ENCODE data around the gene AP1M1. TPM values are rescaled to one million over a fixed set of nuclear protein-coding genes. Genes with fewer than 3 reads are reported as not detected.

Gene AP1M1
- total RNA-seq, 1 experiment from 2014 or later = 102 TPM

DNA sequence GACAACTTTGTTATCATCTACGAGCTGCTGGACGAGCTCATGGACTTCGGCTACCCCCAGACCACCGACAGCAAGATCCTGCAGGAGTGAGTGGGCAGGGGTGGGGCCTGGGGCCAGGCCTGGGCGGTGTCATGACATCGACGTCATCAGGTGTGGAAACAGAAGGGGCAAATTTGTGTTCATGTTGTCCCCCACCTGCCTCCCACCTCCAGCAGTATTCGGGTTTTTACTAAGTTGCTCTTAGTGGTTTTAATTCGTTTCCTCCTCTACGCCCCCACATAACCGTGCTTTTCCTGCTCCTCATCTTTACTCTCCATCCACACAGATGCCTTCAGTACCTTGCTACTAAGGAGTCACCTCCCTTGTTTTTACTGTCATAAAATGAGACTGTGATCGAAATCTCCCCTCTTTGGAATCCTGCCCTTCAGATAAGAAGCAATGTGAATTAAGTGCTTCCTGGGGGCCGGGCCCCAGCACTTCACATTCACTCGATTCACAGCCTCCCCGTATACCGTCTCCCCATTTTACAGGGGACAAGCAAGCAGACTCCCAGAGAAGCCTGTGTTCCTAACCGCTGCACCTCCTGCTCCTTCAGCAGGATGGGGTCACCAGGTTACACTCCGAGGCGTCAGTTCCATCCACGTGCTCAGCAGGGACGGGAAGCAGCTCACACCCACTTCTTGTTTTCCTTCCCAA lies 10.5 kb downstream of the AP1M1 start:
- Histone ChIP-seq H3K27me3 (no peaks in the 10 kb centered on the region), H3K4me1 (no peaks in the 10 kb centered on the region), H3K4me3 (no peak overlapping the region), H3K36me3 (peaks cover 57% of the 10 kb centered on the region), H3K27ac (no peak overlapping the region), H3K9me3 (replicated peaks) (no peaks in the 10 kb centered on the region)
- DNase-seq = no peak

DNA sequence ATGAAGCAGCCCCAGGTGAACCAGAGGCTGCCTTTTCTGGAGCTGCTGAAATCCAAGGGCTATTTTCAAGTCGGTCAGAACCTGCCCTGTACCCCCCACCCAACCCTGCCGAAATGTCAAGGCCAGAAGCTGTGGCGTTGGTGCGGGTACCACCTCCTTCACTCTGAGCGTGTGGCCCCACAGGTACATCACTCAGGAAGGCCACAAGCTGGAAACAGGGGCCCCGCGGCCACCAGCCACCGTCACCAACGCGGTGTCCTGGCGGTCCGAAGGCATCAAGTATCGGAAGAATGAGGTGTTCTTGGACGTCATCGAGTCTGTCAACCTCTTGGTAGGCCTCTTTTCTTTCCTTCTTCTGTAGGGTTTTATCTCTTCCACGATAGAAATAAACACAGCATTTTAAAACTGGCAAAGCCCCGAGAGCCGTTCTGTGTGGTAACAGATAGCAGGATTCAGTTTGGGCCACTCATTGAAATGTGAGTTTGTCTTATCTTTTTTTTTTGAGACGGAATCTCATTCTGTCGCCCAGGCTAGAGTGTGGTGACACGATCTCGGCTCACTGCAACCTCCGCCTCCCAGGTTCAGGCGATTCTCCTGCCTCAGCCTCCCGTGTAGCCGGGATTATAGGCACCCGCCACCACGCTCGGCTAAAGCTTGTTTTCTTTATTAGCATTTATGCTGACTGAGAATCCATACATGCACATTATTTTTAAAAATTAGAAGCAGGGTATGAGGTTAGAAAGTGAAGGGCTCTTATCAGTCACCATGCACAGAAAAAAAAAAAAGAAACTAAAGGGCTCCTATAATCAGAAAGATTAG lies 11.3 kb downstream of the AP1M1 start:
- no peak overlapping the region for H3K4me3 ChIP-seq
- H3K9me3 ChIP-seq (replicated peaks) = no peaks in the 10 kb centered on the region
- H3K4me1 ChIP-seq = no peaks in the 10 kb centered on the region
- no peak for DNase-seq
- H3K36me3 ChIP-seq = peaks cover 53% of the 10 kb centered on the region
- no peak overlapping the region for H3K27ac ChIP-seq
- H3K27me3 ChIP-seq = no peaks in the 10 kb centered on the region

DNA sequence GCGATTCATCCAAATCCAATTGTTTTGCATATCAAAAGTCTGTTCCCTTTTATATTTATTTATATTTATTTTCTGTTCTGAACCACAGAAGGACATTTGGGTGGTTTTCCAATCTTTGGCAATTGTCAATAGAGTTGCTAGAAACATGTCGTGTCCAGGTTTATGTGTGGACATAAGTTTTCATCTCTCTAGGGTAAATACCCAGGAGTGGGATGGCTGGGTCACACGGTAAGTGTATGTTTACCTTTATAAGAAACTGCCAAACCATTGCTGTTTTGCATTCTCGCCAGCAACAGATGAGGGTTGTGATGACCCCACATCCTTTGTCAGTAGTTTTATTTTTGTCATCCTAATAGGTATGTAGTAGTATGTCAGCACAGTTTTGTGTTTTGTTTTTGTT lies 12.5 kb downstream of the AP1M1 start:
- DNase-seq = no peak
- Histone ChIP-seq H3K4me3 (no peak overlapping the region), H3K27me3 (no peaks in the 10 kb centered on the region), H3K9me3 (replicated peaks) (no peaks in the 10 kb centered on the region), H3K36me3 (peaks cover 50% of the 10 kb centered on the region), H3K27ac (no peak overlapping the region), H3K4me1 (no peaks in the 10 kb centered on the region)

DNA sequence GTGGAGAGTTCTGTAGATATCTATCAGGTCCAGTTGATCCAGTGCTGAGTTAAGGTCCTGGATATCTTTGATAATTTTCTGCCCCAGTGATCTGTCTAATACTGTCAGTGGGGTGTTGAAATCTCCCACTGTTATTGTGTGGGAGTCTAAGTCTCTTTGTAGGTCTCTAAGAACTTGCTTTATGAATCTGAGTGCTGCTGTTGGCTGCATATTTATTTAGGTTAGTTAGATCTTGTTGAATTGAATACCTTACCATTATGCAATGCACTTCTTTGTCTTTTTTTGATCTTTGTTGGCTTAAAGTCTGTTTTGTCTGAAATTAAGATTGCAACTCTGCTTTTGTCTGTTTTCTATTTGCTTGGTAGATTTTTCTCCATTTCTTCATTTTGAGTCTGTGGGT lies 15.4 kb downstream of the AP1M1 start:
- Histone ChIP-seq H3K27me3 (no peaks in the 10 kb centered on the region), H3K4me1 (no peaks in the 10 kb centered on the region), H3K27ac (no peak overlapping the region), H3K36me3 (peaks cover 59% of the 10 kb centered on the region), H3K9me3 (replicated peaks) (no peaks in the 10 kb centered on the region), H3K4me3 (no peak overlapping the region)
- DNase-seq = no peak

DNA sequence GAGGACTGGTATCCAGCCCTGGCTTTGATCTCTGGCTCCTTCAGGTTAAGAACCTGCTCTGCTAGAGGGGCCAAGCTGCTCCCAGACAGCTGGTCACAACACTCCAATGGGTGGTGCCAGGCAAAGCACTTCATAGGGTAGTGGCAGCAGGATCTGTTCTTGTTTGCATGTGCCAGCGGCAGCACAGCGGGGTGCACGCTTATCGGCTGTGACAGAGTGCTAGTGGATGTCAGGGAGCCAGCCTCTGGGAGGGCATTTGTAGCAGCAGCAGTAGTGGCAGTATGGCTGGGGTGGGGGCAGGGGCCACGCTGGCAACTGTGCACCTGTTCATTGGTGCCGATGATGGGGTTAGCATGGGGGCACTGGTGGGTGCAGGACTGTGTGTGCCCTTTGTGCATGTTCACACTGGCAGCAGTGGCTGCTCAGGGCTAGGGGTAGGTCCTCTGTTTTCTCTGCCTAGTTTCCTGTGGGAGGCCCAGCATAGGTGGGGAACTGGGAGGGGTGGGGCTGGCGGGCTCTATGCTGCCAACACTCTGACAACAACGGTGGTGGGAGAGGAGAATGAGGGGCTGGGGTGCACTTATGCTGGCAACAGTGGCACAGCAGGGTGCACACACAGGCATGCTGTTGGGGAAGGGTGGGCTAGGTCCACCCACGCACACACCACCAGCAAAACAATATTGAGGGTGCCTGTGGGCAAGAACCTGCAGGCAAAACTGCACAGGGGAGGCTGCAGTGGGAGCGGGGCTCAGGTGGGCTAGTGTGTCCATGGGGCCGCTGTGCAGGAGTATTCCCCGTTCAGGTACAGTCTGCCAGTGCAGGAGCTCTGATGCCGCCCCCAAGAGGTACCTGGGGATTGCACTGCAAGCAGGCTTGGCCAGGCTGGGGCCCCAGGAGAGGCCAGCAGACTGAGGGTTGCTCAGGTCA lies 19.3 kb downstream of the AP1M1 start:
- Histone ChIP-seq H3K4me3 (no peak overlapping the region), H3K9me3 (replicated peaks) (peaks cover 16% of the 10 kb centered on the region), H3K4me1 (no peaks in the 10 kb centered on the region), H3K27ac (no peak overlapping the region), H3K36me3 (peaks cover 68% of the 10 kb centered on the region), H3K27me3 (no peaks in the 10 kb centered on the region)
- no peak for DNase-seq

DNA sequence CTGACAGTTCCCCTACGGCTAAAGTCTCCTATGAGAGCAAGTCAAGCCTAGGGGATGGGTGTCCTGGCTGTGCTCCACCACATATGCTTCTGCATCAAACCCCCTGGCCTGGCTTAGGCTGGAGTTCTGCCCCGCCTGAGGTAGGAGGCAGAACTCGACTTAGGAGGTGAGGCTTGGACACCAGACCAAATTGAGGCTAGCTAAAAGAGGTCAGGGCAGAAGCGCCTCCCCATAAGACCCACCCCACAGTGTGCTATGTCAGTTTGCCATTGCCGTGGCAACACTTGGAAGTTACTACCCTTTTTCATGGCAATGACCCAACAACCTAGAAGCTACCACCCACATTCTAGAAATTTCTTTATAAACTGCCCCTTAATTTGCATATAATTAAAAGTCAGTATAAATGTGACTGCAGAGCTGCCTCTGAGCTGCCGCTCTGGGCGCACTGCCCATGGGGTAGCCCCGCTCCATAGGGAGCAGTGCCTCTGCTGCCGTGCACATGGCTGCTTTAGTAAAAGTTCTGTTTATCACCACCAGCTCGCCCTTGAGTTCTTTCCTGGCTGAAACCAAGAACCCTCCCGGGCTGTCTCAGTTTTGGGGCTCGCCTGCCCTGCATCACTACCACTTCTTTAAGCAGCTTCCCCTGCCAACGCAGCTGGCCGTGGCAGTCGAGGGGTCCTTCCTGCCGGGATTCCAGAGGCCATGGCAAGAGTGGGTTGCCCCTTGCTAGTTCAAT lies 20.2 kb downstream of the AP1M1 start:
- no peaks in the 10 kb centered on the region for H3K4me1 ChIP-seq
- H3K27me3 ChIP-seq = no peaks in the 10 kb centered on the region
- no peak overlapping the region for H3K4me3 ChIP-seq
- H3K9me3 ChIP-seq (replicated peaks) = peaks cover 16% of the 10 kb centered on the region
- no peak overlapping the region for H3K27ac ChIP-seq
- no peak for DNase-seq
- H3K36me3 ChIP-seq = peaks cover 72% of the 10 kb centered on the region

DNA sequence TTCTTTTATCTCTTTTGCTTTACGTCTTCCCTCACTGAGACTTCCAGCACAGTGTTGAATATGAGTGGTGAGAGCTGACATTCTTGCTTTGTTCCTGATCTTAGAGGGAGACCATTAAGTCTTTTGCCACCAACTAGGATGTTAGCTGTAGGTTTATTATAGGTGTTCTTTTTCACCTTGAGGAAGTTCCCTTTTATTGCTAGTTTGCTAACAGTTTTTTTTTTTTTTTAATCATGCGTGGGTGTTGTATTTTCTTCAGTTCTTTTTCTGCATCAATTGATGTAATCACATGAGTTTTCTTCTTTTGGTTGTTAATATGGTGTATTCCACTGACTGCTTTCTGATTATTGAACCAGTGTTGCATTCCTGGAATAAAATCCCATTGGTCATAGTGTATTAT lies 21.1 kb downstream of the AP1M1 start:
- no peak overlapping the region for H3K4me3 ChIP-seq
- no peaks in the 10 kb centered on the region for H3K4me1 ChIP-seq
- no peak overlapping the region for H3K27ac ChIP-seq
- H3K9me3 ChIP-seq (replicated peaks) = peaks cover 16% of the 10 kb centered on the region
- peaks cover 78% of the 10 kb centered on the region for H3K36me3 ChIP-seq
- no peaks in the 10 kb centered on the region for H3K27me3 ChIP-seq
- DNase-seq = no peak

DNA sequence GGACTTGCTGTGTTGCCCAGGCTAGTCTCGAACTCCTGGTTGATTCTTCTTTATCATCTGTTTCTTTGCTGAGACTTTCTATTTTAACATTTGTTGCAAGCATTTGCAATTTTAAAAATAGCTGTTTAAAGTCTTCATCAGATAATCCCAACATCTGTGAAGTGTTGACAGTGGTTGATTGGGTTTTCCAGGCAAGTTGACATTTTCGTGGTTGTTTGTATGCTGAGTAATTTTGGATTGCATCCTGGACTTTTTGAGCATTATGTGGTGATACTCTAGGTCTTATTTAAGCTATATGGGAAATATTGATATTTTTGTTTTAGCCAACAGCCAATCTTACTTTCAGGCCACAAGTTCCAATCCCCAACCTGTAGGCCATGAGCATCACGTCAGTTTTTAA lies 25.1 kb downstream of the AP1M1 start:
- DNase-seq = no peak
- H3K36me3 ChIP-seq = peaks cover 58% of the 10 kb centered on the region

DNA sequence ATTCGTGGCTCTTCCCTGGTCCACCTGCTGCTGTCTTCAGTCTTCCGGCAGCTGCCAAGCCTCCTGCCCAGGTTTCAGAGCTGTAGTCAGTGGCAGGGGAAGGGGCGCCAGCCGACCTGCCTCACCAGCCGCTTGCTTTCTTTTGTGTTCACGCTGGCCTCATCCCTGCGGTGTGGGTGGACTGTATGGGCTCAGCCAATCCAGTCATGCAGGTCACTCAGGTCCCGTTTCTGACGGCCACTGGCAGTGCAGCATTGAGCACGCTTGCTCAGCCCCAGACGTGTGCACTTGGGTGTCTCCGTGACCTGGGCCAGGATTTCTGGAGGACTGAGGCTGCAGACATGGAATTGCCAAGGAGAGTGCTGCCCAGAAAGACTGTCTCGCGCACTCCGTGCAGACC lies 26.0 kb downstream of the AP1M1 start:
- H3K27ac ChIP-seq = no peak overlapping the region
- no peak for DNase-seq
- no peaks in the 10 kb centered on the region for H3K4me1 ChIP-seq
- H3K4me3 ChIP-seq = no peak overlapping the region
- peaks cover 52% of the 10 kb centered on the region for H3K36me3 ChIP-seq
- H3K27me3 ChIP-seq = no peaks in the 10 kb centered on the region
- H3K9me3 ChIP-seq (replicated peaks) = peaks cover 16% of the 10 kb centered on the region

More for the DNA sequence above, 25.1 kb downstream of the AP1M1 start:
- no peaks in the 10 kb centered on the region for H3K4me1 ChIP-seq
- H3K27ac ChIP-seq = no peak overlapping the region
- H3K27me3 ChIP-seq = no peaks in the 10 kb centered on the region
- H3K4me3 ChIP-seq = no peak overlapping the region
- H3K9me3 ChIP-seq (replicated peaks) = peaks cover 16% of the 10 kb centered on the region

DNA sequence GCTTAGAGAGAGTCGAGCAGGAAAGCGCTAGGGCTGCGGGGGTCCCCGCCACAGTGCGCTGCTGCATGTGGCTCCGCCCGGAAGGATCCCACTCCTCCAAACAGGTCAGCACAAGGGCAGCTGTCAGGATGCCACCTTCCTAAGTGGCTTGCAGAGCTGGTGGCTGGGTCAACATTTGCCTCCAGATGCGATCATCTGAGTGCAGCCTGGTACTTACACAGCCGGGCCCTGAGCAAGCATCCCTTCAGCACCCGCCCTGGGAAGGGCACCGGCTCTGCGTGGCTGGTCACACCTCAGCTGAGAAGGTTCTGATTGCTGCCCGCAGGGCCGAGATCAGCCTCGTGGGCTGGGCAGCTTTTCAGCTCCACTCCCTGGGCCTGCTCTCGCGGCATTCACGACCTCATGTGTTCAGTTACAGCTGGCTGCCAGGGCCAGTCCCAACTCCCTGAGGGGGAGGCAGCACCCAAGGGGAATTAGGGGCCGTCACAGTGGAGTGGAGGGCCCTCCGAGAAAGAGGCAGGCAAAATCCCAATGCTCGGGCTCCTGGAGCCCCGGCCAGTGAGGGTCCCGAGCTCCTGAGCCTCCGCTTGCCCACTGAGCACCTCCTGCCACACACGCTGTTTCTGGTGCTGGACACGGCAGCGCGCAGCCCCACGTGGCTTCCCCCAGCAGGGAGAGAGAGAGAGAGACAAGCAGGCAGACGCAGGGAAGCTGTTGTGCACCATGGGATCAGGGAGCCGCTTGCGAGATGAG lies 26.8 kb downstream of the AP1M1 start:
- no peak overlapping the region for H3K4me3 ChIP-seq
- peaks cover 47% of the 10 kb centered on the region for H3K36me3 ChIP-seq
- H3K9me3 ChIP-seq (replicated peaks) = peaks cover 16% of the 10 kb centered on the region
- no peaks in the 10 kb centered on the region for H3K27me3 ChIP-seq
- H3K27ac ChIP-seq = no peak overlapping the region
- DNase-seq = no peak
- H3K4me1 ChIP-seq = no peaks in the 10 kb centered on the region

DNA sequence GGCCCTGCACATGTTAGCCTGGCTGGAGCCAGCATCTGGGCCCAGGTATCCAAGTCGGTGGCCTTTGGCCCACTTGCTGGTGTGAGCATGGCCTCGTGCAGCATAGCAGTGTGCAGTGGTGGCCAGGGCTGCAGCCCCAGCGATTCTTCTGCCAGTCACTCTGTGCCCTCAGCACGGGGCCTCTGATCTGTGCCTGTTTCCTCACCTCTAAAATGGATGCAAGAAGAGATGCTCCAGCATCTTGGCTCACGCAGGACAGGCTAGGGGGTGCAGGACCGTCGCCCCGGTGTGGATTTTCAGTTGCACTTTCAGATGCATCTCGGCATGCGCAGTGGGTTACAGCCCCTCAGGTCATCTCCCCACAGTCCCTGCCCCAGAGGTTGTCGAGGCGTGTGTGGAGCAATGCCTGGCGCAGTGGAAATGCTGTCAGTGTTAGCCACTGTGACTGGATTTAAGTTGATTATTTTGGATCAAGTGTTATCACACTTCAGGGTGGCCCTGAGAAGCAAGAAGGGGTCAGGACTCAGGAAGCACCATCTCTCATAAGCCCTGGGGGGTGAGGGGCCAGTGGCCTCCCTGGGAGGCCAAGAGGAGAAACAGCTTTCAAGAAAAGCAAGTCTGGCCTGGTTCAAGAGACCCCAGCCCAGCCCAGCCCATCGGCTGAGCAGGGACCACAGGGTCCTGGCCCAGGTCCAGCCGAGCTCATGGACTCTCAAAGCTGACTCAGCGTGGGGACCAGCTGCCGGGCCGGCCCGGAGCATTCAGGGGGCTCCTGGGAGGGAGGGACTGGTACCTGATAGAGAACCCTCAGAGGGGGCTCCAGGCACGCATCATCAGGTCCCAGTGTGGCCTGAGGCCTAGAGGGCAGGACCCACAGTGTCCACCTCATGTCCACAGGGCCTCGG lies 27.8 kb downstream of the AP1M1 start:
- Histone ChIP-seq H3K27ac (no peak overlapping the region), H3K4me1 (no peaks in the 10 kb centered on the region), H3K27me3 (no peaks in the 10 kb centered on the region), H3K4me3 (no peak overlapping the region), H3K36me3 (peaks cover 45% of the 10 kb centered on the region), H3K9me3 (replicated peaks) (peaks cover 11% of the 10 kb centered on the region)
- DNase-seq = no peak

DNA sequence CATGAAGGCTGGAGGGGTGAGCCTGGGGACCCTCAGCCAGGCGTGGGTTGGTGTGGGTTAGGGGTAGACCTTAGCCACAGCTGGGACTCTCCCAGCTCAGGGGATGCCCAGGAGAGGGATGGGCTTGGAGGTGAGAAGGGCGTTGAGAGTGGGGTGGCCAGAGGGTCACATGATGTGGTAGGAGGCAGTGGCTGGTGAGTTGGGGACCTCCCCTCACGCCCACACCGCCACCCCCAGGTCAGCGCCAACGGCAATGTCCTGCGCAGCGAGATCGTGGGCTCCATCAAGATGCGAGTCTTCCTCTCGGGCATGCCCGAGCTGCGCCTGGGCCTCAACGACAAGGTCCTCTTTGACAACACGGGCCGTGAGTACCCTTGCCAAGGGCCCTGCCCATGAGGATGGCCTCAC lies 28.5 kb downstream of the AP1M1 start:
- Histone ChIP-seq H3K27ac (no peak overlapping the region), H3K36me3 (peaks cover 43% of the 10 kb centered on the region), H3K4me1 (no peaks in the 10 kb centered on the region), H3K9me3 (replicated peaks) (0 out of 2 replicates have a peak, but pooled peaks cover 5% of the 10 kb centered on the region), H3K4me3 (no peak overlapping the region), H3K27me3 (no peaks in the 10 kb centered on the region)
- DNase-seq = no peak

Measured in SJCRH30 (cell line).